CD14-positive monocyte (primary cell): Measurements from ENCODE around the gene HTR6. TPM values are rescaled to one million over a fixed set of nuclear protein-coding genes. Genes with fewer than 3 reads are reported as not detected.
A peak's percentile ranks its signal among the peaks of the same experiment; 100 is the strongest.

Source experiments
- DNase-seq, 3 donors: peaks; one replicate each; pipeline ENCODE4 v3.0.0-alpha.2; 2011 to 2022
- H2AFZ ChIP-seq: 2 replicates; pipeline ENCODE4 v1.6.0; 2012; ENCODE audit warnings: mild to moderate bottlenecking, low read depth, low read length, inconsistent platforms; ENCODE audit not compliant: insufficient read depth, poor library complexity, severe bottlenecking
- H3K27ac ChIP-seq, 2 donors: 1 replicate in 1 of 2; 2 replicates in 1 of 2; pipeline ENCODE4 v1.5.1; 2012 to 2013; ENCODE audit warnings: low read length in 2 of 2, control low read depth in 1 of 2, inconsistent platforms in 1 of 2, low read depth in 1 of 2, mild to moderate bottlenecking in 1 of 2
- H3K27me3 ChIP-seq, 2 donors: one replicate each; pipeline versions ENCODE4 v1.6.0 to v1.6.1; 2011 to 2013; ENCODE audit warnings: low read length in 2 of 2; ENCODE audit not compliant: control insufficient read depth in 2 of 2, insufficient read depth in 2 of 2
- H3K36me3 ChIP-seq, 2 donors: replicated peaks in 1 of 2; 1 replicate in 1 of 2; 2 replicates in 1 of 2; pipeline versions ENCODE4 v1.5.1 to v1.6.1; 2012 to 2013; ENCODE audit warnings: low read length in 2 of 2, control low read depth in 1 of 2, inconsistent platforms in 1 of 2, mild to moderate bottlenecking in 1 of 2; ENCODE audit not compliant: insufficient read depth in 2 of 2, control insufficient read depth in 1 of 2
- H3K4me1 ChIP-seq, 2 donors: 1 replicate in 1 of 2; 2 replicates in 1 of 2; pipeline versions ENCODE4 v1.5.1 to v1.6.1; 2012 to 2013; ENCODE audit warnings: low read length in 2 of 2, control low read depth in 1 of 2, inconsistent platforms in 1 of 2, mild to moderate bottlenecking in 1 of 2, moderate library complexity in 1 of 2; ENCODE audit not compliant: insufficient read depth in 2 of 2, control insufficient read depth in 1 of 2
- H3K4me2 ChIP-seq: replicated peaks from 2 replicates; pipeline ENCODE3; 2012; ENCODE audit warnings: low read length, moderate library complexity, mild to moderate bottlenecking; ENCODE audit not compliant: poor library complexity, severe bottlenecking; ENCODE audit errors: extremely low read depth
- H3K4me3 ChIP-seq, 3 experiments: fragments of 200-600 bp in 1 of 3; sonication (generic) in 1 of 3; replicated peaks in 1 of 3; 1 replicate in 2 of 3; 2 replicates in 1 of 3; pipeline ENCODE4 v1.5.1; 2011 to 2013; ENCODE audit warnings: low read length in 3 of 3, mild to moderate bottlenecking in 3 of 3, control low read depth in 2 of 3, low read depth in 2 of 3, inconsistent platforms in 1 of 3, moderate library complexity in 1 of 3
- H3K79me2 ChIP-seq: 2 replicates; pipeline ENCODE4 v1.6.0; 2012; ENCODE audit warnings: mild to moderate bottlenecking, control low read depth, inconsistent platforms, low read length, moderate library complexity; ENCODE audit not compliant: insufficient read depth
- H3K9ac ChIP-seq: 2 replicates; pipeline ENCODE4 v1.6.0; 2017; ENCODE audit warnings: low read length, mild to moderate bottlenecking; ENCODE audit not compliant: insufficient read depth, poor library complexity, severe bottlenecking
- H3K9me3 ChIP-seq, 2 donors: replicated peaks in 1 of 2; 1 replicate in 1 of 2; 2 replicates in 1 of 2; pipeline versions ENCODE4 v1.5.1 to v1.6.1; 2012 to 2013; ENCODE audit warnings: low read length in 2 of 2, control low read depth in 1 of 2; ENCODE audit not compliant: control insufficient read depth in 1 of 2, insufficient read depth in 1 of 2
- H4K20me1 ChIP-seq: 2 replicates; pipeline ENCODE4 v1.6.0; 2012; ENCODE audit warnings: mild to moderate bottlenecking, low read length, control low read depth, moderate library complexity; ENCODE audit not compliant: insufficient read depth
- H3K27ac Mint-ChIP-seq, 7 donors: one replicate each; pipeline ENCODE4 v1.8.0; 2020; ENCODE audit warnings: mild to moderate bottlenecking in 7 of 7, mixed read lengths in 7 of 7, moderate library complexity in 6 of 7, inconsistent platforms in 2 of 7
- H3K27me3 Mint-ChIP-seq, 3 donors: one replicate each; pipeline ENCODE4 v1.8.0; 2021 to 2022; ENCODE audit warnings: low read depth in 3 of 3, mild to moderate bottlenecking in 3 of 3, mixed read lengths in 3 of 3, moderate library complexity in 3 of 3, inconsistent platforms in 1 of 3
- H3K36me3 Mint-ChIP-seq, 2 donors: one replicate each; pipeline ENCODE4 v1.8.0; 2020; ENCODE audit warnings: mixed read lengths in 2 of 2, inconsistent platforms in 1 of 2, mild to moderate bottlenecking in 1 of 2
- H3K4me1 Mint-ChIP-seq: one replicate; pipeline ENCODE4 v1.8.0; 2020; ENCODE audit warnings: mild to moderate bottlenecking, mixed read lengths
- H3K4me3 Mint-ChIP-seq, 2 donors: one replicate each; pipeline ENCODE4 v1.8.0; 2020; ENCODE audit warnings: mild to moderate bottlenecking in 2 of 2, mixed read lengths in 2 of 2, moderate library complexity in 1 of 2
- H3K9me3 Mint-ChIP-seq, 7 donors: one replicate each; pipeline ENCODE4 v1.8.0; 2020 to 2022; ENCODE audit warnings: mixed read lengths in 7 of 7, mild to moderate bottlenecking in 6 of 7, moderate library complexity in 6 of 7, inconsistent platforms in 2 of 7
- WGBS: methylation state at CpG from one replicate; pipeline ENCODE4 v1.1.5; 2013; ENCODE audit warnings: missing lambda C conversion rate; ENCODE audit not compliant: insufficient coverage; 5-methylcytosine and 5-hydroxymethylcytosine counted together
- intact Hi-C, 2 donors: fragments of 100-400 bp; cut with micrococcal nuclease; formaldehyde crosslinking; loops; one replicate each; pipeline versions ENCODE4 v1.15.0 to v1.15.1; 2023
- polyA plus RNA-seq, 3 donors: library from polyadenylated mRNA; depleted of rRNA in 1 of 3; unstranded in 2 of 3; stranded (reverse) in 1 of 3; fragments of 300-500 nt in 2 of 3; fragments of >200 nt in 1 of 3; fragmentation: Illumina TruSeq in 2 of 3; gene quantifications; 1 replicate in 2 of 3; 2 replicates in 1 of 3; pipeline ENCODE4 v1.2.3, GENCODE V29; 2012 to 2021
- TF ChIP-seq, protein P1 (sequence below): fragments of 200-600 bp; IDR thresholded peaks from one replicate; pipeline ENCODE4 v1.8.0; 2022; ENCODE audit warnings: antibody characterized with exemption, mild to moderate bottlenecking

The HTR6 gene
- polyA plus RNA-seq, 3 donors, result not detected

DNA sequence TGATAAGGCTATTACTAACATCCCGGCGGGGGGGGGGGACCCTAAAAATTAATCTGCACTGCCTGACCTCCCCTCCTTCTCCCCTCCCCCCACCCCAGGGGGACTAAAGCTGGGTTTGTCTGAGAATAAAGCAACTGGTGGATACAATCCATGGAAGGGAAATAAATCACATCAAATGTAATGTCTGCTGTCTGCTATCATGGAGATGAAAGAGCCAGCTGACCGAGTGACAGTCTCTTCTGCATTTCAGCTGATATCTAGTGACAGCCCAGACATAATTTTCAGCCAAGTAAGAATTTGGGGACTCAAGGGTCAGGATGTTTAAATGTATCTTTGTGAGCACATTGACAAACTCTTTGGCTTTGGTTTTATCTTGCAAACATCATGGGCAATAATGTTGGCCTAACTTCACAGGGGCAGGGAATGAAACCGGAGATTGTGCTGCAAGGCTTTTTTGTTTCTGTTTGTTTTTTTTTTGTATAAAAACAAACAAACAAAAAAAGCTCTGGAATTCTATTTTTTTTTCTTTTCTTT, 44.7 kb downstream of the HTR6 start:
- TF ChIP-seq, protein P1, sequence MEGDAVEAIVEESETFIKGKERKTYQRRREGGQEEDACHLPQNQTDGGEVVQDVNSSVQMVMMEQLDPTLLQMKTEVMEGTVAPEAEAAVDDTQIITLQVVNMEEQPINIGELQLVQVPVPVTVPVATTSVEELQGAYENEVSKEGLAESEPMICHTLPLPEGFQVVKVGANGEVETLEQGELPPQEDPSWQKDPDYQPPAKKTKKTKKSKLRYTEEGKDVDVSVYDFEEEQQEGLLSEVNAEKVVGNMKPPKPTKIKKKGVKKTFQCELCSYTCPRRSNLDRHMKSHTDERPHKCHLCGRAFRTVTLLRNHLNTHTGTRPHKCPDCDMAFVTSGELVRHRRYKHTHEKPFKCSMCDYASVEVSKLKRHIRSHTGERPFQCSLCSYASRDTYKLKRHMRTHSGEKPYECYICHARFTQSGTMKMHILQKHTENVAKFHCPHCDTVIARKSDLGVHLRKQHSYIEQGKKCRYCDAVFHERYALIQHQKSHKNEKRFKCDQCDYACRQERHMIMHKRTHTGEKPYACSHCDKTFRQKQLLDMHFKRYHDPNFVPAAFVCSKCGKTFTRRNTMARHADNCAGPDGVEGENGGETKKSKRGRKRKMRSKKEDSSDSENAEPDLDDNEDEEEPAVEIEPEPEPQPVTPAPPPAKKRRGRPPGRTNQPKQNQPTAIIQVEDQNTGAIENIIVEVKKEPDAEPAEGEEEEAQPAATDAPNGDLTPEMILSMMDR, result no peak
- Mint-ChIP-seq H3K9me3 (peaks cover 0 to 3% (median 0%) of the 10 kb centered on the region in 7 donors), H3K27me3 (peaks cover 0 to 1% (median 0%) of the 10 kb centered on the region in 3 donors), H3K27ac (peak overlapping the region in 1 of 7 donors; percentile 37), H3K4me3 (no peak overlapping the region), H3K36me3 (peaks cover 27 to 33% of the 10 kb centered on the region in 2 donors), H3K4me1 (no peaks in the 10 kb centered on the region)
- Histone ChIP-seq H3K4me3 (no peak overlapping the region), H4K20me1 (no peaks in the 10 kb centered on the region), H3K4me1 (no peaks in the 10 kb centered on the region), H3K36me3 (peaks cover 0 to 21% of the 10 kb centered on the region in 2 donors), H3K4me2 (no peak overlapping the region), H3K79me2 (no peaks in the 10 kb centered on the region), H3K9me3 (no peaks in the 10 kb centered on the region), H2AFZ (no peak overlapping the region), H3K9ac (no peak overlapping the region), H3K27ac (no peak overlapping the region), H3K27me3 (no peaks in the 10 kb centered on the region)
- intact Hi-C loops, result no loop called here
- DNase-seq, result no peak
- 100% methylated on average over 1 of the region's 4 CpGs for WGBS

DNA sequence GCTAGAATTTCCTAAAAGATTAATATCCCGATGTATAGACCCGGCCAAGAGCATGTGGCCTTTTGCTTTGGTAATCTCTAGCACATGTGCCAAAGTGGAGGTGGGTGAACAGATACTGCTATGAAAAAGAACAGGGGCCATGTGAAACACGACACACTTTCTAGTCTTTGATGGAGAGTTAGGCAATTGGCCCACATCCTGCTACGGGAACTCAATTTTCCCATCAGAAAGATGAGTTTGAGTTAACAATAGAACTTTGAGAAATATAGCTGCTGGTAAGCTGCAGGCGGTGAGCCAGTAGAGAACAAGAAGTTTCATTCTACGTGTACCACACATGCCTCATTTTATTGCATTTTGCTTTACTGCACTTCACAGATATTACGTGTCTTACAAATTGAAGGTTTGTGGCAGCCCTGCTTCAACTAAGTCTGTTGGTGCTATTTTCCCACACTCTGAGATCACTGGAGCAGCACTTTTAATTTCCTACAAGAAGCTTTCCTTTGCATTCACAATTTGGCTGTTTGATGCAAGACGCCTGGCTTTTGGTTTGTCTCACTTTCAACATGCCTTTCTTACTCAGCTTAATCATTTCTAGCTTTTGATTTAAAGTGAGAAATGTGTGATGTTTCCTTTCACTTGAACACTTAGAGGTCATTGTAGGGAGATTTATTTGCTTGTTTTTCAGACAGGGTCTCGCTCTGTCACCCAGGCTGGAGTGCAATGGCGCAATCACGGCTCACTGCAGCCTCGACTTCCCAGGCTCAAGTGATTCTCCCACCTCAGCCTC, 46.3 kb downstream of the HTR6 start:
- no peaks in the 10 kb centered on the region for H3K9me3 ChIP-seq
- no peak overlapping the region for H3K4me2 ChIP-seq
- no peaks in the 10 kb centered on the region for H3K27me3 ChIP-seq
- H3K4me1 ChIP-seq, result no peaks in the 10 kb centered on the region
- no peaks in the 10 kb centered on the region for H3K79me2 ChIP-seq
- H3K27ac ChIP-seq, result no peak overlapping the region
- WGBS, result 96% methylated on average over 7 of the region's 12 CpGs
- peaks cover 27 to 30% of the 10 kb centered on the region in 2 donors for H3K36me3 Mint-ChIP-seq
- TF ChIP-seq, protein P1, result no peak
- intact Hi-C loops, result no loop called here
- H3K4me1 Mint-ChIP-seq, result peaks cover 5% of the 10 kb centered on the region
- peaks cover 0 to 3% (median 0%) of the 10 kb centered on the region in 7 donors for H3K9me3 Mint-ChIP-seq
- H4K20me1 ChIP-seq, result no peaks in the 10 kb centered on the region
- H3K4me3 ChIP-seq, result no peak overlapping the region
- H3K9ac ChIP-seq, result no peak overlapping the region
- DNase-seq, result no peak
- peaks cover 0 to 1% (median 0%) of the 10 kb centered on the region in 3 donors for H3K27me3 Mint-ChIP-seq
- H3K4me3 Mint-ChIP-seq, result no peak overlapping the region
- H3K27ac Mint-ChIP-seq, result no peak overlapping the region
- H2AFZ ChIP-seq, result no peak overlapping the region
- peaks cover 0 to 21% of the 10 kb centered on the region in 2 donors for H3K36me3 ChIP-seq
